ENCODE results near the gene TMEM108.

DNA sequence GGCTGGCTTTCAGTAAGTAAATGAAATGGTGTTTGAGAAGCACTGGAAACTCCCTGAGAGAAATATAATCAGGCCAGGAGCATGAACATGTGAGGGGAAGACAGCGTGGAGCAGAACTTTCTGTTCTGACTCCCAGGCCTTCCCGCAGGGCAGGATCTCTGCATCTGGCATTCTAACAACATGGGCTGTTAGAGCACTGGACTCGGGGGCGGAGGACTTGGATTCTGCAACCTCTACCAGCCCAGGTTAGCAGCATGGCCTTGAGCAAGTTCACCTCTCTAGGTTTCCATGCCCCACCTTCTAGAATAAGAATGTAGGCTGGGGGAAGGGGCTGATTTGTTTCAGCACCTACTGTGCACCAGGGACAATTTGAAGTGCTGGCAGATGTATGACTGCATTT lies 349.1 kb downstream of the TMEM108 start:
- no peak for TF ChIP-seq POLR2A (IDR thresholded peaks at IDR 0.05)
- TF ChIP-seq, protein P1, sequence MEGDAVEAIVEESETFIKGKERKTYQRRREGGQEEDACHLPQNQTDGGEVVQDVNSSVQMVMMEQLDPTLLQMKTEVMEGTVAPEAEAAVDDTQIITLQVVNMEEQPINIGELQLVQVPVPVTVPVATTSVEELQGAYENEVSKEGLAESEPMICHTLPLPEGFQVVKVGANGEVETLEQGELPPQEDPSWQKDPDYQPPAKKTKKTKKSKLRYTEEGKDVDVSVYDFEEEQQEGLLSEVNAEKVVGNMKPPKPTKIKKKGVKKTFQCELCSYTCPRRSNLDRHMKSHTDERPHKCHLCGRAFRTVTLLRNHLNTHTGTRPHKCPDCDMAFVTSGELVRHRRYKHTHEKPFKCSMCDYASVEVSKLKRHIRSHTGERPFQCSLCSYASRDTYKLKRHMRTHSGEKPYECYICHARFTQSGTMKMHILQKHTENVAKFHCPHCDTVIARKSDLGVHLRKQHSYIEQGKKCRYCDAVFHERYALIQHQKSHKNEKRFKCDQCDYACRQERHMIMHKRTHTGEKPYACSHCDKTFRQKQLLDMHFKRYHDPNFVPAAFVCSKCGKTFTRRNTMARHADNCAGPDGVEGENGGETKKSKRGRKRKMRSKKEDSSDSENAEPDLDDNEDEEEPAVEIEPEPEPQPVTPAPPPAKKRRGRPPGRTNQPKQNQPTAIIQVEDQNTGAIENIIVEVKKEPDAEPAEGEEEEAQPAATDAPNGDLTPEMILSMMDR (IDR thresholded peaks at IDR 0.05) = no peak
